ENCODE results near the gene KLHDC9. TPM values are rescaled to one million over a fixed set of nuclear protein-coding genes. Genes with fewer than 3 reads are reported as not detected.
A peak's percentile ranks its signal among the peaks of the same experiment; 100 is the strongest.

Gene KLHDC9
- total and polyA plus RNA-seq, 9 of the 15 experiments (the other 6 are each of a cell fraction or from before 2014, with no cell fraction given) = not detected

DNA sequence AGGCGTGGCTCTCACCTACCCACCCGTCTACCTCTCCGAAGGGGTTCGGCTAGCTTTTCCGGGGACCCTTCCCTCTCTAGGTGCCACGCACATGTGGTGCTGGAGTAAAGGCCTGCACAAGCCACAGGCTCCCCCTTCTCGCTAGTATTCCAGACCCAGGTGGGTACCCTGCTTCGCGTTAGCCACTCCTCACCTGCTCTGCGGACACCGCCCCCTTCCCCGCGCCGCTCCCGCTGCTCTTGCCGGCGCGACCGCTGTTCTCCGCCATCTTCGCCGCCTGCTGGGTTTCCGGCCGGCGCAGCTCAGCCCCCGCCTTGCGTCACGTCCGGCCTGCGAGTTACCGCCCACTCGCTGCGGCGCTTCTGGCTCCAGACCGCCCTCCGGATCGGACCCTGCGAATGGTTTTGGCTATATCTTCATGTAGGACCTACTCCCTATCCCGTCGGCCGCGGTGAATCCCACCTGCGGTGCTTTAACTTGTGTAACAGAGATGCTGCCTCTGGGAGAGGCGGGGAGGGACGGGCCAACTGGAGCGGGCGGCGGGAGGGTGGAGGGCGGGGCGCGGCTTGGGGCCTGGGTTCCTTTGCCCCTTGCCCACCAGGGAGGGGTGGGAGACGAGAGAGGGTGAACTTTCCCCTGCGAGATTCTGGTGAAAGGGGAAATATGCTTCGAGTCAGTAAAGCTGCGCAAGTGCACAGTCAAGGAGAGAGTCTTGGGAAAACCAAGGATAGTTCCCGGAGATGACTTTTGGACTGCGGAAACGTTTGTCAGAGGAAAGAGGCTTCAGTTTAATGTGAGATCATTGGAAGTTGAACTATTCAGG, 19.8 kb downstream of the KLHDC9 start, which contains the start of the genes NIT1 and PFDN2 (continued):
- TF ChIP-seq, protein P1, sequence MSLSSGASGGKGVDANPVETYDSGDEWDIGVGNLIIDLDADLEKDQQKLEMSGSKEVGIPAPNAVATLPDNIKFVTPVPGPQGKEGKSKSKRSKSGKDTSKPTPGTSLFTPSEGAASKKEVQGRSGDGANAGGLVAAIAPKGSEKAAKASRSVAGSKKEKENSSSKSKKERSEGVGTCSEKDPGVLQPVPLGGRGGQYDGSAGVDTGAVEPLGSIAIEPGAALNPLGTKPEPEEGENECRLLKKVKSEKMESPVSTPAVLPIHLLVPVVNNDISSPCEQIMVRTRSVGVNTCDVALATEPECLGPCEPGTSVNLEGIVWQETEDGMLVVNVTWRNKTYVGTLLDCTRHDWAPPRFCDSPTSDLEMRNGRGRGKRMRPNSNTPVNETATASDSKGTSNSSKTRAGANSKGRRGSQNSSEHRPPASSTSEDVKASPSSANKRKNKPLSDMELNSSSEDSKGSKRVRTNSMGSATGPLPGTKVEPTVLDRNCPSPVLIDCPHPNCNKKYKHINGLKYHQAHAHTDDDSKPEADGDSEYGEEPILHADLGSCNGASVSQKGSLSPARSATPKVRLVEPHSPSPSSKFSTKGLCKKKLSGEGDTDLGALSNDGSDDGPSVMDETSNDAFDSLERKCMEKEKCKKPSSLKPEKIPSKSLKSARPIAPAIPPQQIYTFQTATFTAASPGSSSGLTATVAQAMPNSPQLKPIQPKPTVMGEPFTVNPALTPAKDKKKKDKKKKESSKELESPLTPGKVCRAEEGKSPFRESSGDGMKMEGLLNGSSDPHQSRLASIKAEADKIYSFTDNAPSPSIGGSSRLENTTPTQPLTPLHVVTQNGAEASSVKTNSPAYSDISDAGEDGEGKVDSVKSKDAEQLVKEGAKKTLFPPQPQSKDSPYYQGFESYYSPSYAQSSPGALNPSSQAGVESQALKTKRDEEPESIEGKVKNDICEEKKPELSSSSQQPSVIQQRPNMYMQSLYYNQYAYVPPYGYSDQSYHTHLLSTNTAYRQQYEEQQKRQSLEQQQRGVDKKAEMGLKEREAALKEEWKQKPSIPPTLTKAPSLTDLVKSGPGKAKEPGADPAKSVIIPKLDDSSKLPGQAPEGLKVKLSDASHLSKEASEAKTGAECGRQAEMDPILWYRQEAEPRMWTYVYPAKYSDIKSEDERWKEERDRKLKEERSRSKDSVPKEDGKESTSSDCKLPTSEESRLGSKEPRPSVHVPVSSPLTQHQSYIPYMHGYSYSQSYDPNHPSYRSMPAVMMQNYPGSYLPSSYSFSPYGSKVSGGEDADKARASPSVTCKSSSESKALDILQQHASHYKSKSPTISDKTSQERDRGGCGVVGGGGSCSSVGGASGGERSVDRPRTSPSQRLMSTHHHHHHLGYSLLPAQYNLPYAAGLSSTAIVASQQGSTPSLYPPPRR (CRISPR knock-in tag; IDR thresholded peaks at IDR 0.05; ENCODE audit: borderline replicate concordance) = peak; percentile 94
- TF ChIP-seq TCF7 (IDR thresholded peaks at IDR 0.05; ENCODE audit: borderline replicate concordance) = no peak; the same call in 1 of the 2 replicates
- TF ChIP-seq TEAD4 (IDR thresholded peaks at IDR 0.05; ENCODE audit: low read length) = peak; percentile 2; the same call in 1 of the 2 replicates
- no peak for TF ChIP-seq TEAD4 (CRISPR knock-in tag; IDR thresholded peaks at IDR 0.05; ENCODE audit: borderline replicate concordance)
- TF ChIP-seq ZNF41 (CRISPR knock-in tag; conservative IDR thresholded peaks at IDR 0.05) = no peak
- TF ChIP-seq, protein P2, sequence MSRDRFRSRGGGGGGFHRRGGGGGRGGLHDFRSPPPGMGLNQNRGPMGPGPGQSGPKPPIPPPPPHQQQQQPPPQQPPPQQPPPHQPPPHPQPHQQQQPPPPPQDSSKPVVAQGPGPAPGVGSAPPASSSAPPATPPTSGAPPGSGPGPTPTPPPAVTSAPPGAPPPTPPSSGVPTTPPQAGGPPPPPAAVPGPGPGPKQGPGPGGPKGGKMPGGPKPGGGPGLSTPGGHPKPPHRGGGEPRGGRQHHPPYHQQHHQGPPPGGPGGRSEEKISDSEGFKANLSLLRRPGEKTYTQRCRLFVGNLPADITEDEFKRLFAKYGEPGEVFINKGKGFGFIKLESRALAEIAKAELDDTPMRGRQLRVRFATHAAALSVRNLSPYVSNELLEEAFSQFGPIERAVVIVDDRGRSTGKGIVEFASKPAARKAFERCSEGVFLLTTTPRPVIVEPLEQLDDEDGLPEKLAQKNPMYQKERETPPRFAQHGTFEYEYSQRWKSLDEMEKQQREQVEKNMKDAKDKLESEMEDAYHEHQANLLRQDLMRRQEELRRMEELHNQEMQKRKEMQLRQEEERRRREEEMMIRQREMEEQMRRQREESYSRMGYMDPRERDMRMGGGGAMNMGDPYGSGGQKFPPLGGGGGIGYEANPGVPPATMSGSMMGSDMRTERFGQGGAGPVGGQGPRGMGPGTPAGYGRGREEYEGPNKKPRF (IDR thresholded peaks at IDR 0.05; ENCODE audit: low read depth, low read length) = no peak
- no peak for TF ChIP-seq HNRNPUL1 (IDR thresholded peaks at IDR 0.05; ENCODE audit: low read length)
- TF ChIP-seq, protein P3, sequence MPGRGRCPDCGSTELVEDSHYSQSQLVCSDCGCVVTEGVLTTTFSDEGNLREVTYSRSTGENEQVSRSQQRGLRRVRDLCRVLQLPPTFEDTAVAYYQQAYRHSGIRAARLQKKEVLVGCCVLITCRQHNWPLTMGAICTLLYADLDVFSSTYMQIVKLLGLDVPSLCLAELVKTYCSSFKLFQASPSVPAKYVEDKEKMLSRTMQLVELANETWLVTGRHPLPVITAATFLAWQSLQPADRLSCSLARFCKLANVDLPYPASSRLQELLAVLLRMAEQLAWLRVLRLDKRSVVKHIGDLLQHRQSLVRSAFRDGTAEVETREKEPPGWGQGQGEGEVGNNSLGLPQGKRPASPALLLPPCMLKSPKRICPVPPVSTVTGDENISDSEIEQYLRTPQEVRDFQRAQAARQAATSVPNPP (IDR thresholded peaks at IDR 0.05; ENCODE audit: borderline replicate concordance, insufficient read depth, insufficient read length) = no peak
- TF ChIP-seq ZNF384 (IDR thresholded peaks at IDR 0.05; ENCODE audit: low read depth, low read length) = no peak
- no peak for TF ChIP-seq SMARCA4 (IDR thresholded peaks at IDR 0.05)
- no peak for TF ChIP-seq CSDE1 (IDR thresholded peaks at IDR 0.05)
- TF ChIP-seq NR1H2 (CRISPR knock-in tag; IDR thresholded peaks at IDR 0.05) = 0 out of 2 replicates have a peak, but pooled peaks have one; percentile 59
- TF ChIP-seq ZNF76 (CRISPR knock-in tag; IDR thresholded peaks at IDR 0.05; ENCODE audit: borderline replicate concordance) = no peak
- no peak for TF ChIP-seq PYGO2 (tag; IDR thresholded peaks at IDR 0.05)
- TF ChIP-seq, protein P4, sequence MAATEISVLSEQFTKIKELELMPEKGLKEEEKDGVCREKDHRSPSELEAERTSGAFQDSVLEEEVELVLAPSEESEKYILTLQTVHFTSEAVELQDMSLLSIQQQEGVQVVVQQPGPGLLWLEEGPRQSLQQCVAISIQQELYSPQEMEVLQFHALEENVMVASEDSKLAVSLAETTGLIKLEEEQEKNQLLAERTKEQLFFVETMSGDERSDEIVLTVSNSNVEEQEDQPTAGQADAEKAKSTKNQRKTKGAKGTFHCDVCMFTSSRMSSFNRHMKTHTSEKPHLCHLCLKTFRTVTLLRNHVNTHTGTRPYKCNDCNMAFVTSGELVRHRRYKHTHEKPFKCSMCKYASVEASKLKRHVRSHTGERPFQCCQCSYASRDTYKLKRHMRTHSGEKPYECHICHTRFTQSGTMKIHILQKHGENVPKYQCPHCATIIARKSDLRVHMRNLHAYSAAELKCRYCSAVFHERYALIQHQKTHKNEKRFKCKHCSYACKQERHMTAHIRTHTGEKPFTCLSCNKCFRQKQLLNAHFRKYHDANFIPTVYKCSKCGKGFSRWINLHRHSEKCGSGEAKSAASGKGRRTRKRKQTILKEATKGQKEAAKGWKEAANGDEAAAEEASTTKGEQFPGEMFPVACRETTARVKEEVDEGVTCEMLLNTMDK (IDR thresholded peaks at IDR 0.05; ENCODE audit: borderline replicate concordance, insufficient read depth, low read depth, low read length, poor library complexity, severe bottlenecking) = no peak
- peak; percentile 90 for TF ChIP-seq SP1 (CRISPR knock-in tag; IDR thresholded peaks at IDR 0.05)
- TF ChIP-seq CREBBP (IDR thresholded peaks at IDR 0.05; ENCODE audit: low read depth, low read length) = no peak

All from K562 (cell line).